ENCODE measurements around the gene SPATA33. TPM values are rescaled to one million over a fixed set of nuclear protein-coding genes. Genes with fewer than 3 reads are reported as not detected.
"Not testable (repeated sequence)": the region's sequence is repeated elsewhere in the genome, so short reads cannot be mapped to it uniquely, and the experiment has no call there.

SPATA33 gene
- total RNA-seq, 6 experiments from 2014 or later: 6.3 to 10.1 (median 7.8) TPM

GRCh38 chr16:89689142-89689541 is 31.5 kb downstream of the SPATA33 start:
- no peak overlapping the region for H3K27ac Mint-ChIP-seq
- no peak overlapping the region for H3K4me3 Mint-ChIP-seq
- peaks cover 7% of the 10 kb centered on the region for H3K9me3 Mint-ChIP-seq
- H3K4me1 Mint-ChIP-seq (ENCODE audit: low read depth): peaks cover 7% of the 10 kb centered on the region
- DNase-seq: no peak
- peaks cover 8% of the 10 kb centered on the region for H3K27me3 Mint-ChIP-seq (ENCODE audit: insufficient read depth)
- TF ChIP-seq, protein P1, sequence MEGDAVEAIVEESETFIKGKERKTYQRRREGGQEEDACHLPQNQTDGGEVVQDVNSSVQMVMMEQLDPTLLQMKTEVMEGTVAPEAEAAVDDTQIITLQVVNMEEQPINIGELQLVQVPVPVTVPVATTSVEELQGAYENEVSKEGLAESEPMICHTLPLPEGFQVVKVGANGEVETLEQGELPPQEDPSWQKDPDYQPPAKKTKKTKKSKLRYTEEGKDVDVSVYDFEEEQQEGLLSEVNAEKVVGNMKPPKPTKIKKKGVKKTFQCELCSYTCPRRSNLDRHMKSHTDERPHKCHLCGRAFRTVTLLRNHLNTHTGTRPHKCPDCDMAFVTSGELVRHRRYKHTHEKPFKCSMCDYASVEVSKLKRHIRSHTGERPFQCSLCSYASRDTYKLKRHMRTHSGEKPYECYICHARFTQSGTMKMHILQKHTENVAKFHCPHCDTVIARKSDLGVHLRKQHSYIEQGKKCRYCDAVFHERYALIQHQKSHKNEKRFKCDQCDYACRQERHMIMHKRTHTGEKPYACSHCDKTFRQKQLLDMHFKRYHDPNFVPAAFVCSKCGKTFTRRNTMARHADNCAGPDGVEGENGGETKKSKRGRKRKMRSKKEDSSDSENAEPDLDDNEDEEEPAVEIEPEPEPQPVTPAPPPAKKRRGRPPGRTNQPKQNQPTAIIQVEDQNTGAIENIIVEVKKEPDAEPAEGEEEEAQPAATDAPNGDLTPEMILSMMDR (IDR thresholded peaks at IDR 0.05): no peak
- H3K36me3 Mint-ChIP-seq (ENCODE audit: low read depth): peaks cover 18% of the 10 kb centered on the region

DNA sequence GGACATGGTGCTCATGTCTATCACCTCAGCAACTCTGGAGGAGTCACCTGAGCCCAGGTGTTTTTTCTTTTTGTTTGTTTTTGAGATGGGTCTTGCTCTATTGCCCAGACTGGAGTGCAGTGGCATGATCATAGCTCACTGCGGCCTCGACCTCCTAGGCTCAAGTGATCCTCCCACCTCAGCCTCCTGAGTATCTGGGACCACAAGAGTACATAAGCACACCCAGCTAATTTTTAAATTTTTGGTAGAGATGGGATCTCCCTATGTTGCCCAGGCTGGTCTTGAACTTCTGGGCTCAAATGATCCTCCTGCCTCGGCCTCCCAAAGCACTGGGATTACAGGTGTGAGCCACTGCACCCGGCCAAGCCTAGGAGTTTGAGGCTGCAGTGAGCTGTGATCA is 32.0 kb downstream of the SPATA33 start:
- not testable (repeated sequence) for DNase-seq; H3K4me3 Mint-ChIP-seq; H3K9me3 Mint-ChIP-seq; H3K4me1 Mint-ChIP-seq (ENCODE audit: low read depth); H3K27ac Mint-ChIP-seq; H3K27me3 Mint-ChIP-seq (ENCODE audit: insufficient read depth)
- peaks cover 16% of the 10 kb centered on the region for H3K36me3 Mint-ChIP-seq (ENCODE audit: low read depth)

GRCh38 chr16:89690392-89690901 is 32.8 kb downstream of the SPATA33 start:
- Mint-ChIP-seq H3K27me3 (ENCODE audit: insufficient read depth) (peaks cover 8% of the 10 kb centered on the region), H3K4me1 (ENCODE audit: low read depth) (peaks cover 7% of the 10 kb centered on the region)

GRCh38 chr16:89691231-89691985 is 33.8 kb downstream of the SPATA33 start:
- no peak for DNase-seq
- no peak overlapping the region for H3K4me3 Mint-ChIP-seq
- no peak overlapping the region for H3K27ac Mint-ChIP-seq
- no peaks in the 10 kb centered on the region for H3K9me3 Mint-ChIP-seq
- H3K36me3 Mint-ChIP-seq (ENCODE audit: low read depth): peaks cover 6% of the 10 kb centered on the region
- TF ChIP-seq, protein P1 (IDR thresholded peaks at IDR 0.05): no peak
- H3K27me3 Mint-ChIP-seq (ENCODE audit: insufficient read depth): peaks cover 7% of the 10 kb centered on the region
- peaks cover 7% of the 10 kb centered on the region for H3K4me1 Mint-ChIP-seq (ENCODE audit: low read depth)

More at GRCh38 chr16:89690392-89690901, 32.8 kb downstream of the SPATA33 start:
- Mint-ChIP-seq H3K27ac (no peak overlapping the region), H3K9me3 (no peaks in the 10 kb centered on the region), H3K36me3 (ENCODE audit: low read depth) (peaks cover 10% of the 10 kb centered on the region), H3K4me3 (no peak overlapping the region)
- DNase-seq: no peak
- TF ChIP-seq, protein P1 (IDR thresholded peaks at IDR 0.05): no peak

GRCh38 chr16:89691986-89692569 is 34.4 kb downstream of the SPATA33 start:
- Mint-ChIP-seq H3K27me3 (ENCODE audit: insufficient read depth) (peaks cover 5% of the 10 kb centered on the region), H3K4me1 (ENCODE audit: low read depth) (peaks cover 7% of the 10 kb centered on the region), H3K27ac (no peak overlapping the region), H3K9me3 (no peaks in the 10 kb centered on the region), H3K4me3 (no peak overlapping the region), H3K36me3 (ENCODE audit: low read depth) (peaks cover 6% of the 10 kb centered on the region)
- DNase-seq: no peak
- TF ChIP-seq, protein P1 (IDR thresholded peaks at IDR 0.05): no peak

GRCh38 chr16:89693289-89693731 is 35.7 kb downstream of the SPATA33 start:
- Mint-ChIP-seq H3K9me3 (no peaks in the 10 kb centered on the region), H3K4me1 (ENCODE audit: low read depth) (no peaks in the 10 kb centered on the region), H3K27ac (no peak overlapping the region), H3K27me3 (ENCODE audit: insufficient read depth) (no peaks in the 10 kb centered on the region; the same call in none of the 2 replicates), H3K4me3 (no peak overlapping the region), H3K36me3 (ENCODE audit: low read depth) (no peaks in the 10 kb centered on the region; the same call in 1 of the 2 replicates)
- TF ChIP-seq, protein P1 (IDR thresholded peaks at IDR 0.05): no peak
- DNase-seq: no peak

Measured in HFFc6 (cell line).